Measurements from ENCODE around the gene MAD2L1BP. TPM values are rescaled to one million over a fixed set of nuclear protein-coding genes. Genes with fewer than 3 reads are reported as not detected.
A peak's percentile ranks its signal among the peaks of the same experiment; 100 is the strongest.

MAD2L1BP gene
- total RNA-seq, 1 experiment from 2014 or later = 33.5 TPM

DNA sequence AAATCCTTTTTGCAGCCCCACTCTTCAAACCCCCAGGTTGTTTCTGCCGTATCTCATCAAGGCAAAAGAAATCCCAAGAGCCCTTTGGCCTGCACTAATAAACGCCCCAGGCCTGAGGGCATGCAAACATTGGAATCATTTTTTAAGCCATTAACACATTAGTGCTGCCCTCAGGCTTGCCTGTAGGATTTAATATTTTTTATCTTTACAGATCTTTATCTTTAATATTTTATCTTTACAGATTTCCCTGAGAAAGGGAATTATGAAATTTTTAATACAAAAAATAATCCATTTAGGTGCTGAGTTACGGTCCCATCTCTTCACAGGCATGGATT lies 21.3 kb upstream of the MAD2L1BP start:
- POLR2A ChIA-PET = no interaction called here
- BruUV-seq (replicated peaks) = no TSS peak
- Mint-ChIP-seq H3K27me3 (ENCODE audit: insufficient read depth, unreplicated experiment) (no peaks in the 10 kb centered on the region), H3K27ac (ENCODE audit: unreplicated experiment) (no peak overlapping the region), H3K36me3 (ENCODE audit: insufficient read depth, unreplicated experiment) (peaks cover 22% of the 10 kb centered on the region), H3K4me1 (ENCODE audit: low read depth, unreplicated experiment) (peaks cover under 1% of the 10 kb centered on the region), H3K4me3 (ENCODE audit: unreplicated experiment) (no peak overlapping the region), H3K9me3 (ENCODE audit: unreplicated experiment) (no peaks in the 10 kb centered on the region)
- CTCF ChIA-PET = no interaction called here
- TF ChIP-seq, protein P1, sequence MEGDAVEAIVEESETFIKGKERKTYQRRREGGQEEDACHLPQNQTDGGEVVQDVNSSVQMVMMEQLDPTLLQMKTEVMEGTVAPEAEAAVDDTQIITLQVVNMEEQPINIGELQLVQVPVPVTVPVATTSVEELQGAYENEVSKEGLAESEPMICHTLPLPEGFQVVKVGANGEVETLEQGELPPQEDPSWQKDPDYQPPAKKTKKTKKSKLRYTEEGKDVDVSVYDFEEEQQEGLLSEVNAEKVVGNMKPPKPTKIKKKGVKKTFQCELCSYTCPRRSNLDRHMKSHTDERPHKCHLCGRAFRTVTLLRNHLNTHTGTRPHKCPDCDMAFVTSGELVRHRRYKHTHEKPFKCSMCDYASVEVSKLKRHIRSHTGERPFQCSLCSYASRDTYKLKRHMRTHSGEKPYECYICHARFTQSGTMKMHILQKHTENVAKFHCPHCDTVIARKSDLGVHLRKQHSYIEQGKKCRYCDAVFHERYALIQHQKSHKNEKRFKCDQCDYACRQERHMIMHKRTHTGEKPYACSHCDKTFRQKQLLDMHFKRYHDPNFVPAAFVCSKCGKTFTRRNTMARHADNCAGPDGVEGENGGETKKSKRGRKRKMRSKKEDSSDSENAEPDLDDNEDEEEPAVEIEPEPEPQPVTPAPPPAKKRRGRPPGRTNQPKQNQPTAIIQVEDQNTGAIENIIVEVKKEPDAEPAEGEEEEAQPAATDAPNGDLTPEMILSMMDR (IDR thresholded peaks at IDR 0.05; ENCODE audit: insufficient read depth in 1 of 2, low read depth in 1 of 2, low read length in 1 of 2, severe bottlenecking in 1 of 2, unreplicated experiment in 1 of 2) = no peak
- Histone ChIP-seq H3K4me1 (peaks cover 1% of the 10 kb centered on the region), H3K27me3 (replicated peaks; ENCODE audit: control insufficient read depth, insufficient read depth, low read length) (no peaks in the 10 kb centered on the region), H3K36me3 (ENCODE audit: control insufficient read depth, insufficient read depth, low read length) (no peaks in the 10 kb centered on the region), H3K9me3 (no peaks in the 10 kb centered on the region), H3K4me3 (ENCODE audit: low read depth, low read length) (no peak overlapping the region)
- intact Hi-C loops (cut with micrococcal nuclease; ENCODE audit: unreplicated experiment) = no loop called here
- DNase-seq = no peak

DNA sequence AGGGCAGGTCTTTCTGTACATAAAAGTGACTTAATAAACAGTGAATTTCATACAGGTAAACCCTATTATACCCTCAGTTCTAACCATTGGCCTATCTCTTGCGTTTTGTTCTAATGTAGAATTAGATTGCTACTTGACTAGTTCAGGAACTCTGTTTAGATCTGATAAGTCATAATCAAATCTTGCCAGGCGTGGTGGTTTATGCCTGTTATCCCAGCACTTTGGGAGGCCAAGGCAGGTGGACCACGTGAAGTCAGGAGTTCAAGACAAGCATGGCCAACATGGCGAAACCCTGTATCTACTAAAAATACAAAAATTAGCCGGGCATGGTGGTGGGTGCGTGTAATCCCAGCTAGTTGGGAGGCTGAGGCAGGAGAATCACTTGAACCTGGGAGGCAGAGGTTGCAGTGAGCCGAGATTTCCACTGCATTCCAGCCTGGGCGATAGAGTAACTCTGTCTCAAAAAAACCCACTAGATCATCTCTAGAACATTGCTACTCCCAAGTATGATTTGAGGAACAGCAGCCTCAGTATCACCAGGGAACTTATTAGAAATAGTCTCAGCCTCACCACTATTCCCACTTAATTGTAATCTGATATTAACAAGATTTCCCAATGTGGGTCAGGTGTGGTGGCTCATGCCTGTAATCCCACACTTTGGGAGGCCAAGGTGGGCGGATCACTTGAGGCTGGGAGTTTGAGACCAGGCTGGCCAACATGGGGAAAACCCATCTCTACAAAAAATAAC lies 18.7 kb upstream of the MAD2L1BP start:
- Mint-ChIP-seq H3K4me3 (ENCODE audit: unreplicated experiment) (no peak overlapping the region), H3K27me3 (ENCODE audit: insufficient read depth, unreplicated experiment) (no peaks in the 10 kb centered on the region), H3K36me3 (ENCODE audit: insufficient read depth, unreplicated experiment) (peaks cover 29% of the 10 kb centered on the region), H3K27ac (ENCODE audit: unreplicated experiment) (no peak overlapping the region), H3K9me3 (ENCODE audit: unreplicated experiment) (no peaks in the 10 kb centered on the region), H3K4me1 (ENCODE audit: low read depth, unreplicated experiment) (no peaks in the 10 kb centered on the region)
- Histone ChIP-seq H3K36me3 (ENCODE audit: control insufficient read depth, insufficient read depth, low read length) (peaks cover 1% of the 10 kb centered on the region; the same call in 1 of the 2 replicates), H3K4me1 (no peaks in the 10 kb centered on the region), H3K4me3 (ENCODE audit: low read depth, low read length) (no peak overlapping the region), H3K9me3 (no peaks in the 10 kb centered on the region), H3K27me3 (replicated peaks; ENCODE audit: control insufficient read depth, insufficient read depth, low read length) (no peaks in the 10 kb centered on the region)
- TF ChIP-seq, protein P1 (IDR thresholded peaks at IDR 0.05; ENCODE audit: insufficient read depth in 1 of 2, low read depth in 1 of 2, low read length in 1 of 2, severe bottlenecking in 1 of 2, unreplicated experiment in 1 of 2) = no peak
- intact Hi-C loops (cut with micrococcal nuclease; ENCODE audit: unreplicated experiment) = no loop called here
- ChIA-PET CTCF (no interaction called here), POLR2A (interaction anchor here (0.6 kb wide), 1 partner anchor 27 kb away, joined by 3 read pairs; no protein-coding TSS in a partner anchor)
- BruUV-seq (replicated peaks) = no TSS peak
- no peak for DNase-seq

DNA sequence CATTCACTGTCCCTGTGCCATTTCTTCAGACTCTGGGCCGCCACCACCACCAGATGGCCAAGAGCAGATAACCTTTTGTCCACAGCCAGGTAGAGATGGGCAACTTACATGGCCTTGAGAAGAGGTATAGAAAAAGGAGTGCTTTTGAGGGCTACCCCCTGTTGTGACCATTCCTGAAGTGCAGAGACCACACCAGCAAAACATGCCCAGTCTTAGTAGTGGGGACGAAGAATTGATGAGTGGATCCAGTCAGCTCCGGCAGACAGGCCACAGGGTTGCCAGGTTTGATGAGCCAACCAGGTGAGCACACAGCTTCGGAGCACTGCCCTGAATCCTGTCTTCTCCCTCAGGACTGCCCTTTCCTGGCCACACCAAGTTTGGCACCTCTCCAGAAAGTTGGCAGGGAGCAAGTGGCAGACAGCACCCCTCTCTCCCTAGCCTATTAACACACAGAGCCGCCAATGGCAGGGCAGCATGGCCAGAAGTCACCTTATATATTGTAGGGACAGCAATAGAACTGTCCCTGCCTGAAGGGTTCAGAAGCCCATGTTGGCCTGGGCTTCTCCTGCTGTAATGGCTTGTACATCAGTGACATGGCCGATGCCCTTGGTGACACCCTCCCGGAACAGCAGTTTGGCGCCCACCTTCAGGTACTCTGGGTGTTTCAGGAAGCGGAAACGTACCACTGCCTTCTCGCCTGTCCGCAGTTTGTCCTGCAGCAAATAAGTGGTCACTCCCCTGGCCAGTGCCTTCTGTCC lies 14.4 kb upstream of the MAD2L1BP start:
- ChIA-PET POLR2A (no interaction called here), CTCF (no interaction called here)
- no peaks in the 10 kb centered on the region for H3K4me1 ChIP-seq
- no peak overlapping the region for H3K4me3 ChIP-seq (ENCODE audit: low read depth, low read length)
- H3K36me3 ChIP-seq (ENCODE audit: control insufficient read depth, insufficient read depth, low read length) = peaks cover 2% of the 10 kb centered on the region
- Mint-ChIP-seq H3K27me3 (ENCODE audit: insufficient read depth, unreplicated experiment) (no peaks in the 10 kb centered on the region), H3K9me3 (ENCODE audit: unreplicated experiment) (no peaks in the 10 kb centered on the region), H3K4me3 (ENCODE audit: unreplicated experiment) (no peak overlapping the region), H3K36me3 (ENCODE audit: insufficient read depth, unreplicated experiment) (peaks cover 28% of the 10 kb centered on the region), H3K27ac (ENCODE audit: unreplicated experiment) (no peak overlapping the region), H3K4me1 (ENCODE audit: low read depth, unreplicated experiment) (no peaks in the 10 kb centered on the region)
- DNase-seq = no peak
- TSS peak; percentile 3 for BruUV-seq (replicated peaks)
- H3K9me3 ChIP-seq = no peaks in the 10 kb centered on the region
- no peaks in the 10 kb centered on the region for H3K27me3 ChIP-seq (replicated peaks; ENCODE audit: control insufficient read depth, insufficient read depth, low read length)
- TF ChIP-seq, protein P1 (IDR thresholded peaks at IDR 0.05; ENCODE audit: insufficient read depth in 1 of 2, low read depth in 1 of 2, low read length in 1 of 2, severe bottlenecking in 1 of 2, unreplicated experiment in 1 of 2) = no peak
- intact Hi-C loops (cut with micrococcal nuclease; ENCODE audit: unreplicated experiment) = no loop called here
